GM21390 (cell line): ENCODE data around the gene ISCA1.

Experiments
- ATAC-seq: cut with Tn5 transposase; IDR thresholded peaks from one replicate; pipeline ENCODE4 v1.9.1; 2021; ENCODE audit not compliant: unreplicated experiment

ISCA1 gene

GRCh38 chr9:86238861-86239770, 43.2 kb downstream of the ISCA1 start:
- no peak for ATAC-seq

- ATAC-seq: no peak
These were observed 51.5 kb downstream of the ISCA1 start for GRCh38 chr9:86230858-86231257.

- no peak for ATAC-seq
These were observed 59.7 kb downstream of the ISCA1 start for GRCh38 chr9:86222667-86223066.

GRCh38 chr9:86219606-86220005, 62.7 kb downstream of the ISCA1 start:
- no peak for ATAC-seq

GRCh38 chr9:86217076-86217755, 65.1 kb downstream of the ISCA1 start:
- no peak for ATAC-seq
